ENCODE data around the gene SLAIN1.
A peak's percentile ranks its signal among the peaks of the same experiment; 100 is the strongest.

SLAIN1 gene

DNA sequence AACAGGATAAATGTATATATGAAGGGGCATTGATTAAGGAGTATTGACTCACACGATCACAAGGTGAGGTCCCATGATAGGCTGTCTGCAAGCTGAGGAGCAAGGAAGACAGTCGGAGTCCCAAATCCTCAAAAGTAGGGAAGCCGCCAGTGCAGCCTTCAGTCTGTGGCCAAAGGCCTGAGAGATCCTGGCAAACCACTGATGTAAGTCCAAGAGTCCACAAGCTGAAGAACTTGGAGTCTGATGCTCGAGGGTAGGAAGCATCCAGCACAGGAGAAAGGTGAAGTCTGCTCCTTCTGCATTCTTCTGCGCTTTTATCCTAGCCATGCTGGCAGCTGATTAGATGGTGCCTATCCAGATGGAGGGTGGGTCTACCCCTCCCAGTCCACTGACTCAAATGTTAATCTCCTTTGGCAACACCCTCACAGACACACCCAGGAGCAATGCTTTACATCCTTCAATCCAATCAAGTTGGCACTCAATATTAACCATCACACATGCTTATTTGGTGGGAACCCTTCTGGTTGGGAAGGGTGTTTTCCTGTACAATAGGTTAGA lies 55.1 kb downstream of the SLAIN1 start:
- DNase-seq: no peak

- DNase-seq: no peak
Observed at GRCh38 chr13:77760893-77761292, 63.4 kb downstream of the SLAIN1 start.

GRCh38 chr13:77767413-77767812 lies 69.9 kb downstream of the SLAIN1 start:
- DNase-seq: no peak

DNA sequence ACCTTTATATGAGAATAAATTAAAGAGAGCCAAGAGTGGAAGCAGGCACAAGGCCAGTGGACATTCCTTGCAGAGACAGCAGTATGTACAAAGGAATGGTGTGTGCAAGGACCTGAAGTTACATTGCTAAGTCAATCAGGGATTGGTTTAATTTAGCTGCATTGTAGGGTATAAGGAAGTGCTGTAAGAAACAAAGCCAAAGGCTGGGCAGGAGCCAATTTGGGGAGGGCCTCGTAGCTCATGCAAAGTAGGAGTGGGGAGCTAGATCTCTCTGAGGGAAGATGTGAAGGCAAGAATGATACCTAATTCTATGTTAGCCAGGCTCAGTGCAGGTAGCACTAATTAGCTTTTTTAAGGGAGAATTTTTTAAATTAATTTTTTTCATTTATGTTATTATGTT lies 76.7 kb downstream of the SLAIN1 start:
- DNase-seq: no peak

DNA sequence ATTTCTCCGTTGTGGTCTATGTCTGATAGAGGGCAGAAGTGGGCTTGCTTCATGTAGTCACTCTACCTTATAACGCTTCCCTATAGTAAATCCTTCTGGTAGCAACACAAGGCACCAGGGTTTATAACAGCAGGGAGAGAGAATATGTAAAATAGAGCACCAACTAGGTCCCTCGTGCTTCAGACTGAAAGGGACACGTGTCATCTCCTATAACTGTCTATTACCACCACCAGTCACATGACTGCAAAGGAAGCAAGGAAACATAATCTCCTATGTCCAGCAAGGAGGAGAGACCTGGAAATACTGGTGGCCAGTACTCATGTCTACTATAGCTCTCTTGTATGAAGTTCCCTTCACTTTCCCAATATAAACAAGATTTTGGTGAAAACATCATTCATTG lies 79.2 kb downstream of the SLAIN1 start:
- no peak for DNase-seq

DNA sequence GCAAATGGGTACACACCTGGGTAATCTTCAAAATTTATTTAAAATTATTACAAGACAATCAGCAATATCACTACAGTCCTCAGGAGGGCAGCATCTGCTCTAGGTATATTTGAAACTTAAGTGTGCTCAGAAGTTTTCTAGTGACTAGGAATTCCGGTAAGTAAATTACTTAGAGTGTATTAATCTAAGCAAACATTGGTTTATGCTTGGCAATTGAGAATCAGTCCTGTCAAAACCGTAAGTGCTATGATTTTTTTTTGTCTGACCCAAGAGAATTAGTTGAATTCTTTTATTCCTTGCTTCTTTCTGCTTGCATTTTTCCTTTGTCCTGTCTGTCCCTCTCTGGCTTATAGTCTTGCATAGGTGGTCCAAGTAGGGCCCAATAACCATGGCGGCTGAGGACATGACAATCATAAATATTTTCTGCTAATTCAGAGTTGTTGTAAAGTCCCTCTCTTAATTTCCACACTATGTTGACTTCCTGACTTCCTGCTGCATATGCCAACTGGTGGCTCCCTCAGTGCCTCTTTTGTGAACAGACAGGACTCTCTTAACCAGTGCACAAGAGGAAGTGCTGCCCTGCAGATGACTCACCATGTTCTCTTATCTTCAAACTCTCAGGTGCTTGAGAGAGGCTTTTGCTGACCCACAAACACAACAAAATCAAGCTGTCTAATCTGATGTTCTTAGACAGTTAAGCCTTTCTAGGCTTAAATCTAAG lies 82.2 kb downstream of the SLAIN1 start:
- peak; percentile 69 for DNase-seq

- DNase-seq: no peak
Observed at GRCh38 chr13:77781808-77782207, 84.3 kb downstream of the SLAIN1 start.

DNA sequence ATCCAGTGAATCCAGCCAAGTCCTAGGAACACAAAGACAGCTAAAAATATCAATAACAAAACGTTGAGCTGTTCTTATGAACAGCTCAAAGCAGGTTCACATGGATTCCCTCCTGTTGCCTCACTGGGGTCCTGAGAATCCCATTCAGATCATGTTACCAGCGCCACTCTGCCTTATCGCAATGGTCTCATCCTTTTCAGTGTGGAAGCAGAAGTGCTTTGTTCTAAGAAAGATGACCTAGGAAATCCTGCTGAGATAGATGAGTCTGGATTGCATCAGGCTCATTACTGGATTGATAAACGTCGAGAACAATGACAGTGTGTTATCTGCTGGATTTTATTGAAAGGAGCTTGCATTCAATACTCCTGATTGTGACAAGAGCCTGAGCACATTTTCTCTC lies 87.0 kb downstream of the SLAIN1 start:
- peak; percentile 98 for DNase-seq

DNA sequence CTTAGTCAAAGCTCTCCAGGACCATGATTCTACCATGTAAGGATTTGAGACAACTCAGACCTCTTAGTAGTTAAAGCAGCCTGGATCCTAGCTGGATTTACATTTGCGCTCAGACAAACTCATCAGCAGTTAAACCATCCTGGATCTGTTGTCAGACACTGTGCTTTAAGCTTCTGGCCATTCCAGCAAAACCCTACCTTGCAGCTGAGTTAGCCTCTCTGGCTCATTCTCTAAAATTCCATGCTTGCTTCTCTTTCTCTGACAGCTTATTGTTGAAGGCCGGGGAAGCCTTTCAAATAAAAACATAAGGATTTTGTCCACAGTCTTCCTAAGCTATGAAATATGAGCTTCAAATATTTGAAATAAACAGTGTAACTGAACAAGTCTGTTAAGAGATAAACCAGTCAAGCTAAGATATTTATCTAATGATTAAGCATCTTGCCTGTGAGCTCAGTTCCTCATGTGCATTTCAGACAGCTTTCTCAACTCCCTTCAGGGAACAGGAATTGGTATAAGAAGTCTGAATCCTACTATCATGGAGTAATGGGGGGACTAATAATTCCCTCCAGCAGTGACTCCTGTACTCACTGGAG lies 89.3 kb downstream of the SLAIN1 start:
- DNase-seq: no peak

- no peak for DNase-seq
Observed at GRCh38 chr13:77789376-77789775, 91.9 kb downstream of the SLAIN1 start.

- DNase-seq: no peak
Observed at GRCh38 chr13:77800219-77800618, 102.7 kb downstream of the SLAIN1 start.

DNA sequence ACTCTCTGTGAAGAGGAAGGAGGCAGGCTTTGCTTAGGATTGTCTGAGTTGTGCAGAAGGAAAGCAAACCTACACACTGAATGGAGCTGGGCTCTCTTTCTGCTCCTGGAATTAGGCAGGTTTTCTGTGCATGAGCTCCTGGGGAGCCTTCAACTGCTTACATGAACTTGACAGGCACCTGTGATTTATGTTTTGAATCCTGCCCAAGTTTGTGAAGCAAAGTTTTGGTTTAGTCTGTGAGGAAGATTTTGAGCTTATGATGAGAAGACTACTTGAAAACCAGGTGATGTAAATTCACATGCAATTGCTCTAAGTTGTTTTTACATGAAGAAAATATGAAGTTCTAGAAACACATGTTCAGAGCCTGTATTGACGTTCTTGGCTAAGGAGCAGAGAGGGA lies 109.0 kb downstream of the SLAIN1 start:
- no peak for DNase-seq

GRCh38 chr13:77807431-77808135 lies 110.1 kb downstream of the SLAIN1 start:
- no peak for DNase-seq

- DNase-seq: peak; percentile 34
Observed at GRCh38 chr13:77810430-77810829, 112.9 kb downstream of the SLAIN1 start.

- peak; percentile 11 for DNase-seq
Observed at GRCh38 chr13:77810878-77811277, 113.4 kb downstream of the SLAIN1 start.

- no peak for DNase-seq
Observed at GRCh38 chr13:77811381-77811780, 113.9 kb downstream of the SLAIN1 start.

- DNase-seq: no peak
Observed at GRCh38 chr13:77811981-77812380, 114.5 kb downstream of the SLAIN1 start.

Data from NCI-H146 (cell line).